ENCODE results near the gene EFHC2. TPM values are rescaled to one million over a fixed set of nuclear protein-coding genes. Genes with fewer than 3 reads are reported as not detected.

Gene EFHC2
- total and polyA plus RNA-seq, 2 of the 8 experiments (the other 6 are each of a cell fraction or from before 2014, with no cell fraction given) = 1.8 to 3.4 TPM

GRCh38 chrX:44105228-44105913 is 238.1 kb downstream of the EFHC2 start:
- CTCF ChIA-PET (ENCODE audit: partially characterized antibody) = interaction anchor here (1.1 kb wide), 1 partner anchor 139 kb away, joined by 3 read pairs; no protein-coding TSS in a partner anchor
- H2BK5ac ChIP-seq (ENCODE audit: low read depth, low read length) = no peak overlapping the region
- H3K36me3 ChIP-seq (ENCODE audit: control insufficient read depth in 2 of 4, insufficient read depth in 4 of 4, low read length in 3 of 4) = no peaks in the 10 kb centered on the region
- no peak overlapping the region for H3K23ac ChIP-seq (ENCODE audit: insufficient read length)
- H3K14ac ChIP-seq (ENCODE audit: insufficient read length) = no peak overlapping the region
- H2BK12ac ChIP-seq (ENCODE audit: low read depth, low read length) = no peak overlapping the region
- H3K9me3 ChIP-seq (ENCODE audit: insufficient read depth in 2 of 2, low read depth in 1 of 2, low read length in 1 of 2) = 0 out of 4 replicates have a peak, but pooled peaks cover 0 to 5% of the 10 kb centered on the region in 2 experiments
- no peak overlapping the region for H4K91ac ChIP-seq (replicated peaks; ENCODE audit: insufficient read length, low read length)
- POLR2A ChIA-PET (ENCODE audit: partially characterized antibody) = no interaction called here
- H3K79me1 ChIP-seq (ENCODE audit: low read depth, low read length) = no peaks in the 10 kb centered on the region
- H2AK5ac ChIP-seq (ENCODE audit: low read depth, low read length) = no peak overlapping the region
- WGBS, 2 experiments (ENCODE audit: extremely low coverage in 1 of 2, insufficient coverage in 1 of 2, insufficient read length in 1 of 2, insufficient replicate concordance in 2 of 2, low coverage in 1 of 2, low lambda C conversion rate in 2 of 2, missing lambda C conversion rate in 1 of 2) = 85% methylated on average over 8 of the region's 12 CpGs; no CpG with 5 or more reads in 1 of the 2 experiments
- DNase-seq (ENCODE audit: low read depth in 1 of 2, low spot score in 2 of 2) (peak in 1 of 2 experiments; percentile 41), FAIRE-seq (peak; percentile 63)
- no peak overlapping the region for H3K4me2 ChIP-seq (ENCODE audit: insufficient read depth in 1 of 2, low read depth in 2 of 2, low read length in 2 of 2)
- H2BK120ac ChIP-seq (replicated peaks; ENCODE audit: low read depth, low read length) = no peak overlapping the region
- H3K79me2 ChIP-seq (ENCODE audit: control insufficient read depth in 1 of 2, insufficient read depth in 2 of 2, low read length in 2 of 2) = no peaks in the 10 kb centered on the region
- no peak overlapping the region for H3K27ac ChIP-seq (ENCODE audit: low read depth, low read length)
- no peak overlapping the region for H4K8ac ChIP-seq (ENCODE audit: extremely low read depth, insufficient read depth, low read length)
- no peak overlapping the region for H3K4ac ChIP-seq (replicated peaks; ENCODE audit: insufficient read length, low read depth, low read length)
- TF ChIP-seq CTCF (IDR thresholded peaks at IDR 0.05; ENCODE audit: control extremely low read depth in 1 of 3, insufficient read depth in 1 of 3, low read depth in 1 of 3, low read length in 3 of 3) (peak in 2 of 3 experiments; percentile 22 to 25; a peak in 2 of 4 replicates), RAD21 (IDR thresholded peaks at IDR 0.05 in 1 of 2, conservative IDR thresholded peaks at IDR 0.05 in 1 of 2; ENCODE audit: low read depth in 2 of 2, low read length in 2 of 2) (peak; percentile 50 to 66), GABPA (IDR thresholded peaks at IDR 0.05; ENCODE audit: borderline replicate concordance, insufficient read depth, low read length) (no peak), PHF8 (conservative IDR thresholded peaks at IDR 0.05; ENCODE audit: low read depth, low read length) (no peak)
- no peak overlapping the region for H3K18ac ChIP-seq (ENCODE audit: extremely low read depth, low read length)
- no peak overlapping the region for H3K4me3 ChIP-seq (ENCODE audit: extremely low read depth in 1 of 4, insufficient read depth in 2 of 4, low read depth in 3 of 4, low read length in 4 of 4)
- H3K9ac ChIP-seq (replicated peaks in 1 of 4; ENCODE audit: extremely low read depth in 1 of 4, low read depth in 3 of 4, low read length in 3 of 4) = no peak overlapping the region
- H2AFZ ChIP-seq (ENCODE audit: low read length) = no peak overlapping the region
- no peak overlapping the region for H3K56ac ChIP-seq (replicated peaks; ENCODE audit: insufficient read length, low read depth, low read length)
- H3K4me1 ChIP-seq (replicated peaks in 1 of 4; ENCODE audit: control insufficient read depth in 3 of 4, insufficient read depth in 4 of 4, low read length in 3 of 4) = no peaks in the 10 kb centered on the region
- H2BK15ac ChIP-seq (ENCODE audit: low read length) = no peak overlapping the region
- H4K5ac ChIP-seq (ENCODE audit: insufficient read length, low read depth, low read length) = no peak overlapping the region
- H3K23me2 ChIP-seq (ENCODE audit: low read depth, low read length) = no peaks in the 10 kb centered on the region
- H4K20me1 ChIP-seq (replicated peaks in 1 of 2; ENCODE audit: control insufficient read depth in 1 of 2, insufficient read depth in 2 of 2, low read length in 2 of 2) = no peaks in the 10 kb centered on the region
- H2BK20ac ChIP-seq (ENCODE audit: low read length) = no peak overlapping the region
- no peaks in the 10 kb centered on the region for H3K27me3 ChIP-seq (replicated peaks in 1 of 4; ENCODE audit: control insufficient read depth in 3 of 4, extremely low read depth in 1 of 4, insufficient read depth in 3 of 4, low read length in 3 of 4)
